ENCODE results near the gene FOXD2. TPM values are rescaled to one million over a fixed set of nuclear protein-coding genes. Genes with fewer than 3 reads are reported as not detected.

FOXD2 gene
- total and polyA plus RNA-seq, 2 of the 4 experiments (the other 2 are of a cell fraction) = under 0.01 to 0.03 TPM

- CTCF ChIA-PET = interaction anchor here (1.0 kb wide), 1 partner anchor 65 kb away, joined by 3 read pairs; no protein-coding TSS in a partner anchor
- dilution Hi-C loops (cut with HindIII; ENCODE audit: low sequenced_read_pairs, unreplicated experiment) = no loop called here
These were observed 41.1 kb upstream of the FOXD2 start for GRCh38 chr1:47396671-47397196.

More at GRCh38 chr1:47396671-47397196, 41.1 kb upstream of the FOXD2 start:
- Histone ChIP-seq H2AK5ac (ENCODE audit: low read depth, low read length) (no peak overlapping the region), H3K27me3 (ENCODE audit: control insufficient read depth, insufficient read depth, low read length) (peaks cover 19% of the 10 kb centered on the region), H2AFZ (replicated peaks; ENCODE audit: low read length, poor library complexity) (no peak overlapping the region), H4K5ac (ENCODE audit: low read depth, low read length) (no peak overlapping the region), H4K20me1 (ENCODE audit: insufficient read depth, low read length) (no peaks in the 10 kb centered on the region), H3K56ac (ENCODE audit: extremely low read depth, insufficient read depth, low read length) (no peak overlapping the region), H3K4me3 (ENCODE audit: insufficient read depth, low read depth, low read length) (no peak overlapping the region), H3K9ac (ENCODE audit: low read depth, low read length) (no peak overlapping the region), H2BK20ac (ENCODE audit: low read depth, low read length) (no peak overlapping the region), H3K4ac (ENCODE audit: low read depth, low read length) (no peak overlapping the region), H3K18ac (ENCODE audit: low read depth, low read length) (no peak overlapping the region), H3K27ac (ENCODE audit: insufficient read depth, low read length) (no peak overlapping the region), H3K4me1 (ENCODE audit: control insufficient read depth, insufficient read depth, low read length) (no peaks in the 10 kb centered on the region), H2BK15ac (ENCODE audit: low read depth, low read length) (no peak overlapping the region), H3K36me3 (ENCODE audit: control insufficient read depth, insufficient read depth, low read length) (no peaks in the 10 kb centered on the region), H2BK120ac (ENCODE audit: low read depth, low read length) (no peak overlapping the region), H3K23ac (ENCODE audit: low read depth, low read length) (no peak overlapping the region), H3K14ac (replicated peaks; ENCODE audit: low read depth, low read length) (no peak overlapping the region), H4K8ac (ENCODE audit: low read depth in 2 of 2, low read length in 2 of 2) (no peak overlapping the region), H3K79me1 (ENCODE audit: low read depth in 1 of 2, low read length in 2 of 2) (no peaks in the 10 kb centered on the region), H4K91ac (ENCODE audit: insufficient read depth, low read depth, low read length) (no peak overlapping the region), H3K9me1 (ENCODE audit: insufficient read depth, low read length) (no peaks in the 10 kb centered on the region), H3K9me3 (ENCODE audit: control insufficient read depth, insufficient read depth, low read length) (no peaks in the 10 kb centered on the region), H2AK9ac (replicated peaks; ENCODE audit: low read depth, low read length, poor library complexity) (no peak overlapping the region), H2BK5ac (ENCODE audit: low read depth, low read length, poor library complexity, severe bottlenecking) (no peak overlapping the region), H3K4me2 (ENCODE audit: low read depth, low read length) (no peak overlapping the region)
- no CpG with 5 or more reads among the region's 6 CpGs for WGBS, 2 experiments (ENCODE audit: extremely low coverage in 2 of 2, insufficient read length in 1 of 2)
- intact Hi-C loops (cut with micrococcal nuclease) = no loop called here
- no peak for DNase-seq
- no peak for ATAC-seq (ENCODE audit: low read depth)
- TF ChIP-seq BHLHE40 (IDR thresholded peaks at IDR 0.05; ENCODE audit: low read depth, low read length) (no peak), MAFK (IDR thresholded peaks at IDR 0.05; ENCODE audit: low read depth, low read length) (no peak)
- POLR2A ChIA-PET (ENCODE audit: unreplicated experiment) = no interaction called here
- BruUV-seq (replicated peaks) = no TSS peak
- in situ Hi-C loops (cut with MboI; ENCODE audit: low sequenced_read_pairs) = no loop called here

All from IMR-90 (cell line).